ENCODE measurements around the gene COL1A2. TPM values are rescaled to one million over a fixed set of nuclear protein-coding genes. Genes with fewer than 3 reads are reported as not detected.

Gene COL1A2
- total RNA-seq, result under 1 TPM; 0.26 to 0.35 TPM

DNA sequence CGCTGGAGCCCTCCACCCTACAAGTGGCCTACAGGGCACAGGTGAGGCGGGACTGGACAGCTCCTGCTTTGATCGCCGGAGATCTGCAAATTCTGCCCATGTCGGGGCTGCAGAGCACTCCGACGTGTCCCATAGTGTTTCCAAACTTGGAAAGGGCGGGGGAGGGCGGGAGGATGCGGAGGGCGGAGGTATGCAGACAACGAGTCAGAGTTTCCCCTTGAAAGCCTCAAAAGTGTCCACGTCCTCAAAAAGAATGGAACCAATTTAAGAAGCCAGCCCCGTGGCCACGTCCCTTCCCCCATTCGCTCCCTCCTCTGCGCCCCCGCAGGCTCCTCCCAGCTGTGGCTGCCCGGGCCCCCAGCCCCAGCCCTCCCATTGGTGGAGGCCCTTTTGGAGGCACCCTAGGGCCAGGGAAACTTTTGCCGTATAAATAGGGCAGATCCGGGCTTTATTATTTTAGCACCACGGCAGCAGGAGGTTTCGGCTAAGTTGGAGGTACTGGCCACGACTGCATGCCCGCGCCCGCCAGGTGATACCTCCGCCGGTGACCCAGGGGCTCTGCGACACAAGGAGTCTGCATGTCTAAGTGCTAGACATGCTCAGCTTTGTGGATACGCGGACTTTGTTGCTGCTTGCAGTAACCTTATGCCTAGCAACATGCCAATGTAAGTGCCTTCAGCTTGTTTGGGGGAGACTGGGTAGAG is at the start of gene COL1A2:
Gene COL1A2, plus strand, starts transcription at position 459 of the 704 bp plus-strand sequence. Its CDS starts 137 bp downstream, at position 596.
- peaks cover 7% of the 10 kb centered on the region for H3K4me1 Mint-ChIP-seq (ENCODE audit: low read depth)
- H3K27me3 Mint-ChIP-seq (ENCODE audit: low read depth), result peaks cover 42% of the 10 kb centered on the region
- no peak within 1 kb of the TSS for H3K27ac Mint-ChIP-seq
- DNase-seq, result peak; percentile 14
- H3K9me3 Mint-ChIP-seq, result no peaks in the 10 kb centered on the region
- intact Hi-C loops (cut with micrococcal nuclease), result loop anchor here (1.0 to 10.0 kb wide), 5 partner anchors 307 to 1149 kb away; no protein-coding TSS in a partner anchor
- H3K36me3 Mint-ChIP-seq (ENCODE audit: low read depth), result no peaks in the 10 kb centered on the region
- H3K4me3 Mint-ChIP-seq, result no peak within 1 kb of the TSS
- CTCF ChIA-PET, result interaction anchor here (0.6 to 1.3 kb wide), 6 partner anchors 12 to 474 kb away, joined by 3 to 4 read pairs (median 3); no protein-coding TSS in a partner anchor

DNA sequence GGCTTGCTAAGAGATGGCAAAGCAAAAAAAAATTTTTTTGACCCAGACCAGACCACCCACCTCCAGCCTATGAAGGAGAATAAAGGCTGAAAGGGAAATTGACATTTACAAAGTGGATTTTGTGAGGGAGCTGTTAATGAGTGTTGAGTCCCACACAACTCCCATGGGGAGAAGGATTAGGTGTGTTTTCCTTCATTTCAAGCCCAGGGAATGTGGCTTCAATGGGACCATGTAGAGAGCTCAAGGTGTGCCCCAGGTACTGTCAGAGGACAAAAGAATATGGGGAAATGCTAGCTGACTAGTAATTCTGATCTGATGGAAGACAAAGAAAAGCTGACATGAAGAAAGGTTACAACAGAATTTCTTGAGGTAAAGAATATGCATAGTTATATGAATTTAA is 48.8 kb upstream of the COL1A2 start:
- H3K9me3 Mint-ChIP-seq, result no peaks in the 10 kb centered on the region
- no peaks in the 10 kb centered on the region for H3K36me3 Mint-ChIP-seq (ENCODE audit: low read depth)
- H3K27me3 Mint-ChIP-seq (ENCODE audit: low read depth), result peaks cover 9% of the 10 kb centered on the region
- H3K4me1 Mint-ChIP-seq (ENCODE audit: low read depth), result no peaks in the 10 kb centered on the region
- DNase-seq, result no peak
- H3K4me3 Mint-ChIP-seq, result no peak overlapping the region
- CTCF ChIA-PET, result no interaction called here
- no peak overlapping the region for H3K27ac Mint-ChIP-seq
- intact Hi-C loops (cut with micrococcal nuclease), result no loop called here

GRCh38 chr7:94348142-94348541 is 46.6 kb upstream of the COL1A2 start:
- intact Hi-C loops (cut with micrococcal nuclease), result no loop called here
- Mint-ChIP-seq H3K27me3 (ENCODE audit: low read depth) (peaks cover 7% of the 10 kb centered on the region), H3K36me3 (ENCODE audit: low read depth) (no peaks in the 10 kb centered on the region), H3K27ac (no peak overlapping the region), H3K4me1 (ENCODE audit: low read depth) (no peaks in the 10 kb centered on the region), H3K9me3 (no peaks in the 10 kb centered on the region), H3K4me3 (no peak overlapping the region)
- DNase-seq, result no peak
- CTCF ChIA-PET, result no interaction called here

DNA sequence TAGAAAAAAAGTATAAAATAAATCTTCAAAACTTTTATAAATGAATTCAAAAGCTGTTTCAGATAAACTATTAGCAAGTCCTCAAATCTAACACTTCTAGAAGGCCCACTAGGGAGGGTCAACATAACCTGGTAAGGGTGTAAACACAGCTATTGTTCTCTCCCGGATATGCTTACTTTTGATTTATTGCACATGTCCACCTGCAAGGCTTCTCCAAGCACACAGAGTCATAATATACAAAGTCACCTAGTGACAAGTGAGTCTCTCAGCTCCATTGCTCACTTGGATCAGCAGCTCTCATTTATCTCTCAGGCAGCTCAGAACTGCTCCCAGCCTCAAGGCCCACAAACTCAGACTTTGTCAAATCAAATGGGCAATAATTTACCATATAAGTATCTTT is 44.0 kb upstream of the COL1A2 start:
- DNase-seq, result no peak
- Mint-ChIP-seq H3K4me3 (no peak overlapping the region), H3K27ac (no peak overlapping the region), H3K36me3 (ENCODE audit: low read depth) (no peaks in the 10 kb centered on the region), H3K4me1 (ENCODE audit: low read depth) (no peaks in the 10 kb centered on the region), H3K9me3 (no peaks in the 10 kb centered on the region), H3K27me3 (ENCODE audit: low read depth) (peaks cover 10% of the 10 kb centered on the region)
- intact Hi-C loops (cut with micrococcal nuclease), result no loop called here
- CTCF ChIA-PET, result no interaction called here

DNA sequence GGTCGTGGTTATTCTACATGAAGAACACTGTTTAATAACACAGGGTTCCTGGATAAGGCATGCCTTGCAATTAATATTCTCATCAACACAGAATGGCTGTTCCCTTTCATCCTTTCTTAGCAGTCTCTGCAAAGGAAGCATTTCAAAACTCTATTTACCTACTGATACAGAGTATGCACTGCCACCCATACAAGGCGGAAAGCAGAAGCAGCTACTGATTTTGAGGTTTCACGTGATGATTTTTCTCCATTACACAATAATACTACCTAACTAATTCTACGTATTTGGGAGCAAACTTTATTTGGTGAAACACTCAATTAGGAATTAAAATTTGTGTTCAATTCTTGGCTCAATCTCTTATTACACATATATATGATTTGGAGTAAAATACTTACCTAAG is 43.0 kb upstream of the COL1A2 start:
- no peak for DNase-seq
- no peaks in the 10 kb centered on the region for H3K9me3 Mint-ChIP-seq
- H3K4me1 Mint-ChIP-seq (ENCODE audit: low read depth), result no peaks in the 10 kb centered on the region
- H3K27ac Mint-ChIP-seq, result no peak overlapping the region
- peaks cover 10% of the 10 kb centered on the region for H3K27me3 Mint-ChIP-seq (ENCODE audit: low read depth)
- H3K36me3 Mint-ChIP-seq (ENCODE audit: low read depth), result no peaks in the 10 kb centered on the region
- no peak overlapping the region for H3K4me3 Mint-ChIP-seq
- CTCF ChIA-PET, result no interaction called here
- intact Hi-C loops (cut with micrococcal nuclease), result no loop called here

- Mint-ChIP-seq H3K4me1 (ENCODE audit: low read depth) (no peaks in the 10 kb centered on the region), H3K27me3 (ENCODE audit: low read depth) (peaks cover 9% of the 10 kb centered on the region), H3K4me3 (no peak overlapping the region), H3K36me3 (ENCODE audit: low read depth) (no peaks in the 10 kb centered on the region), H3K27ac (no peak overlapping the region), H3K9me3 (no peaks in the 10 kb centered on the region)
- CTCF ChIA-PET, result no interaction called here
- intact Hi-C loops (cut with micrococcal nuclease), result no loop called here
- DNase-seq, result no peak
These were observed 41.8 kb upstream of the COL1A2 start for GRCh38 chr7:94352887-94353286.

- H3K4me3 Mint-ChIP-seq, result no peak overlapping the region
- H3K27ac Mint-ChIP-seq, result no peak overlapping the region
- intact Hi-C loops (cut with micrococcal nuclease), result no loop called here
- H3K4me1 Mint-ChIP-seq (ENCODE audit: low read depth), result no peaks in the 10 kb centered on the region
- H3K27me3 Mint-ChIP-seq (ENCODE audit: low read depth), result peaks cover 10% of the 10 kb centered on the region
- CTCF ChIA-PET, result no interaction called here
- no peaks in the 10 kb centered on the region for H3K36me3 Mint-ChIP-seq (ENCODE audit: low read depth)
- DNase-seq, result no peak
- no peaks in the 10 kb centered on the region for H3K9me3 Mint-ChIP-seq
These were observed 39.7 kb upstream of the COL1A2 start for GRCh38 chr7:94354953-94355352.

DNA sequence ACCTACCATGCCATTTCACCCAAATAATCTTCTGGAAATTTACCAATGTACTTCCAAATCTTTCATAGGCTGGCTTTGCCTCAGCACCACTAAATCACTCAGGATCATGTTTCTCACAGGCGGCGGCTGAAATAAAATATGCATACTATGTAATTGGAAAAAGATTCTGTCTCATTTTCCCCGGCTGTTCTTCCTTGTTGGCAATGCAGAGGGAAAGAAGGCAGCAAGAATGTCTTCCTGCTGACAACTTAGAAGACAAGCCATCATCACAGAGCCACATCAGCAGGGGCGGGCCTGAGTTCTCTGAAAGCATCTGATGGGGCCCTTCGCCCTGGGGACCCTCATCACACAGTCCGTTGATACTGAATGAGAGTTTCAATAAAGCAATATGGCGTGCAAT is 39.2 kb upstream of the COL1A2 start:
- DNase-seq, result no peak
- H3K9me3 Mint-ChIP-seq, result no peaks in the 10 kb centered on the region
- H3K27me3 Mint-ChIP-seq (ENCODE audit: low read depth), result peaks cover 10% of the 10 kb centered on the region
- CTCF ChIA-PET, result no interaction called here
- H3K4me1 Mint-ChIP-seq (ENCODE audit: low read depth), result no peaks in the 10 kb centered on the region
- intact Hi-C loops (cut with micrococcal nuclease), result no loop called here
- H3K36me3 Mint-ChIP-seq (ENCODE audit: low read depth), result no peaks in the 10 kb centered on the region
- no peak overlapping the region for H3K27ac Mint-ChIP-seq
- no peak overlapping the region for H3K4me3 Mint-ChIP-seq

DNA sequence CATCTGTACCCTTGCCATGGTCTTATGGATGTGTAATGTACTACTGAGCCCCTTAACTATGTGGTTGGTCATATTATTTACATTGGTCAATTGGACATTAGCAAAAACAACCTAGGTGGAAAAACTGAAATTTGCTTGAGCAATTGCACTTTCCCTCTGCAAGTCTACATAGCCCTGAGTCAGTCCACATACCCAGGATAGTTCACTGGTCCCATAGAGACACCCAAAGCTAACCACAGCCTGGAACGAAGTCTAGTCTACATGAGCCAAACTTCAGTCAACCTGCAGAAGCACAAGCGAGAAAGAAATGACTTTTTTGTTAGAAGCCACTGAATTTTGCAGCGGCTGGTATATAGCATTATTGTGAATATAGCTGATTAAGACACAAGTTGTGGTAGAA is 37.6 kb upstream of the COL1A2 start:
- no peak overlapping the region for H3K27ac Mint-ChIP-seq
- no peaks in the 10 kb centered on the region for H3K4me1 Mint-ChIP-seq (ENCODE audit: low read depth)
- H3K4me3 Mint-ChIP-seq, result no peak overlapping the region
- no peak for DNase-seq
- no peaks in the 10 kb centered on the region for H3K9me3 Mint-ChIP-seq
- CTCF ChIA-PET, result no interaction called here
- intact Hi-C loops (cut with micrococcal nuclease), result no loop called here
- H3K36me3 Mint-ChIP-seq (ENCODE audit: low read depth), result no peaks in the 10 kb centered on the region
- H3K27me3 Mint-ChIP-seq (ENCODE audit: low read depth), result peaks cover 10% of the 10 kb centered on the region

- H3K9me3 Mint-ChIP-seq, result no peaks in the 10 kb centered on the region
- H3K4me1 Mint-ChIP-seq (ENCODE audit: low read depth), result no peaks in the 10 kb centered on the region
- no peak overlapping the region for H3K4me3 Mint-ChIP-seq
- CTCF ChIA-PET, result no interaction called here
- intact Hi-C loops (cut with micrococcal nuclease), result no loop called here
- no peaks in the 10 kb centered on the region for H3K36me3 Mint-ChIP-seq (ENCODE audit: low read depth)
- DNase-seq, result no peak
- H3K27me3 Mint-ChIP-seq (ENCODE audit: low read depth), result peaks cover 6% of the 10 kb centered on the region
- no peak overlapping the region for H3K27ac Mint-ChIP-seq
These were observed 33.8 kb upstream of the COL1A2 start for GRCh38 chr7:94360926-94361325.

GRCh38 chr7:94362276-94362675 is 32.4 kb upstream of the COL1A2 start:
- H3K4me1 Mint-ChIP-seq (ENCODE audit: low read depth), result no peaks in the 10 kb centered on the region
- H3K9me3 Mint-ChIP-seq, result no peaks in the 10 kb centered on the region
- no peak for DNase-seq
- CTCF ChIA-PET, result no interaction called here
- intact Hi-C loops (cut with micrococcal nuclease), result no loop called here
- no peak overlapping the region for H3K4me3 Mint-ChIP-seq
- H3K27ac Mint-ChIP-seq, result no peak overlapping the region
- peaks cover 3% of the 10 kb centered on the region for H3K27me3 Mint-ChIP-seq (ENCODE audit: low read depth)
- H3K36me3 Mint-ChIP-seq (ENCODE audit: low read depth), result no peaks in the 10 kb centered on the region

DNA sequence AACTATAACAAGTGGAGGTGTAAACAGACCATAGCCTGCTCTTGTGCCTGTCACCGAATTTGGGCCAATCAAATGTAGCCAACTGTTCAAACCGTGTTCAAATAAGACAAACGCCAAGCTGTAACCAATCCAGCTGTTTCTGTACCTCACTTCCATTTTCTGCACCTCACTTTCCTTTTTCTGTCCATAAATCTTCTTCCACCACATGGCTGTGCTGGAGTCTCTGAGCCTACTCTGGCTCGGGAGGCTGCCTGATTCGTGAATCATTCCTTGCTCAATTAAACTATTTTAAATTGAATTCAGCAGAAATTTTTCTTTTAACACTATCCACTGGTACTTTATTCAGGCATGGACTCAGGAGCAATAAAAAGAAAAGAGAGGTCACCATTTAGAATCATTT is 29.9 kb upstream of the COL1A2 start:
- Mint-ChIP-seq H3K4me1 (ENCODE audit: low read depth) (no peaks in the 10 kb centered on the region), H3K27me3 (ENCODE audit: low read depth) (peaks cover 2% of the 10 kb centered on the region), H3K9me3 (no peaks in the 10 kb centered on the region), H3K36me3 (ENCODE audit: low read depth) (no peaks in the 10 kb centered on the region), H3K4me3 (no peak overlapping the region), H3K27ac (no peak overlapping the region)
- intact Hi-C loops (cut with micrococcal nuclease), result no loop called here
- no peak for DNase-seq
- CTCF ChIA-PET, result no interaction called here

GRCh38 chr7:94366163-94366562 is 28.5 kb upstream of the COL1A2 start:
- Mint-ChIP-seq H3K36me3 (ENCODE audit: low read depth) (no peaks in the 10 kb centered on the region), H3K4me3 (no peak overlapping the region), H3K9me3 (no peaks in the 10 kb centered on the region), H3K27me3 (ENCODE audit: low read depth) (peaks cover 2% of the 10 kb centered on the region), H3K27ac (no peak overlapping the region), H3K4me1 (ENCODE audit: low read depth) (no peaks in the 10 kb centered on the region)
- intact Hi-C loops (cut with micrococcal nuclease), result no loop called here
- CTCF ChIA-PET, result interaction anchor here (0.6 kb wide), 1 partner anchor 83 kb away, joined by 4 read pairs; no protein-coding TSS in a partner anchor
- no peak for DNase-seq

Data from activated naive CD4-positive, alpha-beta T cell treated with anti-CD3 and anti-CD28 coated beads for 36 hours (primary cell).